HFFc6 (cell line): ENCODE data around the gene AHCTF1. TPM values are rescaled to one million over a fixed set of nuclear protein-coding genes. Genes with fewer than 3 reads are reported as not detected.

Source experiments
- DNase-seq: peaks from one replicate; pipeline ENCODE4 v3.0.0-alpha.2; 2018
- H3K27ac Mint-ChIP-seq: 2 replicates; pipeline ENCODE4 v1.8.0; 2020; ENCODE audit warnings: mild to moderate bottlenecking, mixed read lengths
- H3K27me3 Mint-ChIP-seq: 2 replicates; pipeline ENCODE4 v1.8.0; 2021; ENCODE audit warnings: mild to moderate bottlenecking, moderate library complexity, mixed read lengths; ENCODE audit not compliant: insufficient read depth
- H3K36me3 Mint-ChIP-seq: 2 replicates; pipeline ENCODE4 v1.8.0; 2021; ENCODE audit warnings: low read depth, mixed read lengths
- H3K4me1 Mint-ChIP-seq: 2 replicates; pipeline ENCODE4 v1.8.0; 2020; ENCODE audit warnings: low read depth, mixed read lengths
- H3K4me3 Mint-ChIP-seq: 2 replicates; pipeline ENCODE4 v1.8.0; 2020; ENCODE audit warnings: mild to moderate bottlenecking, moderate library complexity, mixed read lengths
- H3K9me3 Mint-ChIP-seq: 2 replicates; pipeline ENCODE4 v1.8.0; 2020; ENCODE audit warnings: mild to moderate bottlenecking, mixed read lengths
- CTCF ChIP-seq: fragments of 200-600 bp; sonication (generic); IDR thresholded peaks from 2 replicates; pipeline ENCODE4 v1.5.0; 2021; ENCODE audit warnings: antibody characterized with exemption, mild to moderate bottlenecking
- total RNA-seq, 6 experiments: library from RNA; stranded (reverse); fragmentation: NEBNext Ultra II Directional; extraction: Animal tissue kit (Norgen Biotek cat#: 25700); gene quantifications; 2 replicates in 1 of 6; 3 replicates in 5 of 6; pipeline ENCODE4 v1.2.3, GENCODE V29; 2021

Gene AHCTF1
- total RNA-seq, 6 experiments from 2014 or later: 28.2 to 32.8 (median 30.6) TPM

GRCh38 chr1:246798606-246799496, 132.9 kb downstream of the AHCTF1 start:
- no peak for DNase-seq
- Mint-ChIP-seq H3K9me3 (peaks cover 4% of the 10 kb centered on the region; the same call in 1 of the 2 replicates), H3K27me3 (peaks cover 7% of the 10 kb centered on the region), H3K4me1 (peaks cover 15% of the 10 kb centered on the region), H3K36me3 (peaks cover 5% of the 10 kb centered on the region; the same call in 1 of the 2 replicates), H3K4me3 (no peak overlapping the region), H3K27ac (no peak overlapping the region)
- no peak for TF ChIP-seq CTCF

DNA sequence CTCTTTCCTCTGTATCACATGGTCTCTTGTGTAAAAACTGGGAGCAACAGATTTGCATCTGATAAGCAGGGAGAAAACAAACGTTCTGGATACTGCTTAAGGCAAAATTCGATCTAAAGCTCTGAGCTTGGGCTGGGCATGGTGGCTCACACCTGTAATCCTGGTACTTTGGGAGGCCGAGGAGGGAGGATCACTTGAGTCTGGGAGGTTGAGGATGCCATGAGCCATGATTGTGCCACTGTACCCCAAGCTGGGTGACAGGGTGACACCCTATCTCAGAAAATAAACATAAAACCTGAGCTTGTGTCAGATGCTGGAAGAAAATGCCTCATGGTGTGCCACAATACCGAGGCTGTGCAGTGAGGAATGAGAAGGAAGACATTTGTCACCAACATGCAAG, 133.6 kb downstream of the AHCTF1 start:
- Mint-ChIP-seq H3K27ac (no peak overlapping the region), H3K4me3 (no peak overlapping the region), H3K27me3 (peaks cover 7% of the 10 kb centered on the region), H3K9me3 (peaks cover 3% of the 10 kb centered on the region; the same call in 1 of the 2 replicates), H3K36me3 (peaks cover 5% of the 10 kb centered on the region; the same call in 1 of the 2 replicates), H3K4me1 (peaks cover 19% of the 10 kb centered on the region)
- DNase-seq: no peak
- TF ChIP-seq CTCF: no peak

DNA sequence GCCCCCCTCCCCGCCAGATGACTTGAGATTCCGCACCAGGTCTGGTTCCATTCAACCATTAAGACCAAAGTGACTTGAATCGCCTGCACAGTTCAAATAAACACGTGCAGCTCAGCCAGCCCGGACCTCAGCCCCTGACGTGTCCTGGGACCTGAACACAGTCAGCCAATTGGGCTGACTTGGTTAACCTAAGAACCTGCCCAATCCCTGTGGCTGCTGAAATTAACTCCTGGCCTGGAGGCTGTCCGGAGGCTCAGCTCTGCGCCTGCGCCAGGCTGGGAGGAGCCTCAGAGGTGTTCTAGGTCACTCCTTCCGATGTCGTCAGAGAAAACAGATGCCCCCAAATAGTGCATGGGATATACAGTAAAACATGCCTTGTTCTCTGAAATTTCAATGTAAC, 134.2 kb downstream of the AHCTF1 start:
- no peak overlapping the region for H3K4me3 Mint-ChIP-seq
- H3K4me1 Mint-ChIP-seq: peaks cover 19% of the 10 kb centered on the region
- H3K36me3 Mint-ChIP-seq: peaks cover 4% of the 10 kb centered on the region; the same call in 1 of the 2 replicates
- no peak for TF ChIP-seq CTCF
- no peak overlapping the region for H3K27ac Mint-ChIP-seq
- no peaks in the 10 kb centered on the region; the same call in 1 of the 2 replicates for H3K9me3 Mint-ChIP-seq
- no peak for DNase-seq
- H3K27me3 Mint-ChIP-seq: peaks cover 7% of the 10 kb centered on the region

GRCh38 chr1:246797157-246797556, 134.6 kb downstream of the AHCTF1 start:
- TF ChIP-seq CTCF: no peak
- Mint-ChIP-seq H3K27ac (no peak overlapping the region), H3K27me3 (peaks cover 4% of the 10 kb centered on the region), H3K9me3 (no peaks in the 10 kb centered on the region), H3K4me1 (peaks cover 19% of the 10 kb centered on the region), H3K36me3 (no peaks in the 10 kb centered on the region; the same call in 1 of the 2 replicates), H3K4me3 (no peak overlapping the region)
- no peak for DNase-seq

GRCh38 chr1:246795906-246796694, 135.6 kb downstream of the AHCTF1 start:
- H3K4me1 Mint-ChIP-seq: peaks cover 19% of the 10 kb centered on the region
- no peaks in the 10 kb centered on the region for H3K9me3 Mint-ChIP-seq
- TF ChIP-seq CTCF: no peak
- no peak overlapping the region for H3K4me3 Mint-ChIP-seq
- peaks cover 2% of the 10 kb centered on the region for H3K27me3 Mint-ChIP-seq
- no peaks in the 10 kb centered on the region for H3K36me3 Mint-ChIP-seq
- no peak for DNase-seq
- H3K27ac Mint-ChIP-seq: no peak overlapping the region
